ENCODE measurements around the gene LSM7. TPM values are rescaled to one million over a fixed set of nuclear protein-coding genes. Genes with fewer than 3 reads are reported as not detected.

LSM7 gene
- polyA plus RNA-seq, 2 donors: 223 to 245 TPM

DNA sequence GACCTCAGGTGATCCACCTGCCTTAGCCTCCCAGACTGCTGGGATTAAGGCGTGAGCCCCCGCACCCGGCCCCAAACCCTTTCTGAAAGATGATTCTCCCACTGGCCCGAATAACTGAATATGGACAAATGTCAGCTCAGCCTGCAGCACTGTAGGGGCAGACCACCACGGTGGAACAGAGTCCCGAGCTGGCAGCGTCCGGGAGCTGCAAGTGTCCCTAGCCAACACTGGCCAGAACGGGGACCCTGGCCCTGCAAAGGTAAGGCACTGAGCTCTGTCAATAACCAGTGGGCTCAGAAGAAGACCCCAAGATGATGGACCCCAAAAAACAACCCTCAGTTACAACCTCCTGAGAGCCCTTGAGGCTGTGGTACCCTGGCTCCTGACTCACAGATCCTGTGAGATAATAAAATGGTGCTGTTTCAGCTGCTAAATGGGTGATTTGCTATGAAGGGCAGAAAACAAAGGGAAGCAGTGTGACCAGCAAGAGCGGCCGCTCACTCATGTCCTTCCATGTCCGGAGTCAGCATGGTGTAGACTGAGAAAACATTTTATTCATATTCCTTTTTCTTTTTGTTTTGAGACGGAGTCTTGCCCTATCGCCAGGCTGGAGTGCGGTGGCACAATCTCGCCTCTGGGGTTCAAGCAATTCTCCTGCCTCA, 1.6 kb downstream of the LSM7 start:
- Histone ChIP-seq H3K9me3 (ENCODE audit: control insufficient read depth in 2 of 2, insufficient read depth in 1 of 2, low read depth in 1 of 2, low read length in 1 of 2) (no peaks in the 10 kb centered on the region), H3K27me3 (ENCODE audit: control insufficient read depth in 1 of 2, insufficient read depth in 2 of 2, low read length in 2 of 2) (no peaks in the 10 kb centered on the region), H3K4me1 (ENCODE audit: control insufficient read depth in 2 of 2, insufficient read depth in 2 of 2, low read length in 1 of 2) (peaks cover 0 to 12% of the 10 kb centered on the region in 2 donors), H3K4me3 (ENCODE audit: low read depth in 1 of 2, low read length in 2 of 2) (no peak overlapping the region), H3K27ac (ENCODE audit: low read depth in 2 of 2, low read length in 1 of 2) (peak overlapping the region in 1 of 2 donors; percentile 90), H3K36me3 (ENCODE audit: control insufficient read depth in 2 of 2, insufficient read depth in 2 of 2, low read length in 1 of 2) (peaks cover 4 to 11% of the 10 kb centered on the region in 2 donors)
- WGBS, 2 donors: 86 to 89% methylated on average over 16 of the region's 16 CpGs

DNA sequence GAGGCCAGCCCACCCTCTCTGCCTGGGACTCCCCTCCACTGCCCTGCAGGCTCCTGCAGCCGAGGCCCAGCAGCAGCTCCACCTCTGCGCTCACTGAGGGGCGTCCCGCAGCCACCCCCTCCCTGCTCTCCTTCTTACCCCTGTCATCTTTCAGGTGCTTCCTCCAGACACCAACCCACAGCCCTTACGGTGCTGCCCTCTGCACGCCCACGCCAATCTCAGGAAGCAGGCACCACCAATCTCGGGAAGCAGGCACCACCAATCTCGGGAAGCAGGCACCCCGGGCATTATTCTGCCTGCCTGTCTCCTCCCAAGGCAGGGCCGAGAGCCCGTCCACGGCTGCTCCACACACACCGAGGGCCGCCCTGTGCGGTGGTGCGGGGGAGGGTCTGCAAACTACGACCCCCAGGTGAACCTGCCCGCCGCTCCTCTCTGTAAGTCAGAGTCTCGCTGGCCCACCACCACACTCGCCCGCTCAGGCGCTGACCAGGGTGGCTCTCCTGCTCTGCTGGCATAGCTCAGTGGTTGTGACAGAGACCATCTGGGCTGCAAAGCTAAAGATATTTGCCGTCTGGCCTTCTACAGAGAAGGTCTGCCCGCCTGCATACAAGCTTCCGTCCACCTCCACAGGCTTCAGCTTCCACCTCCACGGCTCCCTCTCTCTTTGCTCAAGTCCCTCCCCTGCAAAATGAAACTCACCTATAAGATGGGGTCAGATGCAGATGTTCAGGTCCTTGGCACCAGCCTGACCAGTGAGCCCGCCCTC, 2.9 kb downstream of the LSM7 start:
- 72 to 79% methylated on average over 29 of the region's 29 CpGs for WGBS, 2 donors
- Histone ChIP-seq H3K36me3 (ENCODE audit: control insufficient read depth in 2 of 2, insufficient read depth in 2 of 2, low read length in 1 of 2) (peaks cover 4 to 17% of the 10 kb centered on the region in 2 donors), H3K4me1 (ENCODE audit: control insufficient read depth in 2 of 2, insufficient read depth in 2 of 2, low read length in 1 of 2) (peaks cover 0 to 9% of the 10 kb centered on the region in 2 donors), H3K27ac (ENCODE audit: low read depth in 2 of 2, low read length in 1 of 2) (no peak overlapping the region), H3K27me3 (ENCODE audit: control insufficient read depth in 1 of 2, insufficient read depth in 2 of 2, low read length in 2 of 2) (no peaks in the 10 kb centered on the region), H3K9me3 (ENCODE audit: control insufficient read depth in 2 of 2, insufficient read depth in 1 of 2, low read depth in 1 of 2, low read length in 1 of 2) (no peaks in the 10 kb centered on the region), H3K4me3 (ENCODE audit: low read depth in 1 of 2, low read length in 2 of 2) (no peak overlapping the region)

DNA sequence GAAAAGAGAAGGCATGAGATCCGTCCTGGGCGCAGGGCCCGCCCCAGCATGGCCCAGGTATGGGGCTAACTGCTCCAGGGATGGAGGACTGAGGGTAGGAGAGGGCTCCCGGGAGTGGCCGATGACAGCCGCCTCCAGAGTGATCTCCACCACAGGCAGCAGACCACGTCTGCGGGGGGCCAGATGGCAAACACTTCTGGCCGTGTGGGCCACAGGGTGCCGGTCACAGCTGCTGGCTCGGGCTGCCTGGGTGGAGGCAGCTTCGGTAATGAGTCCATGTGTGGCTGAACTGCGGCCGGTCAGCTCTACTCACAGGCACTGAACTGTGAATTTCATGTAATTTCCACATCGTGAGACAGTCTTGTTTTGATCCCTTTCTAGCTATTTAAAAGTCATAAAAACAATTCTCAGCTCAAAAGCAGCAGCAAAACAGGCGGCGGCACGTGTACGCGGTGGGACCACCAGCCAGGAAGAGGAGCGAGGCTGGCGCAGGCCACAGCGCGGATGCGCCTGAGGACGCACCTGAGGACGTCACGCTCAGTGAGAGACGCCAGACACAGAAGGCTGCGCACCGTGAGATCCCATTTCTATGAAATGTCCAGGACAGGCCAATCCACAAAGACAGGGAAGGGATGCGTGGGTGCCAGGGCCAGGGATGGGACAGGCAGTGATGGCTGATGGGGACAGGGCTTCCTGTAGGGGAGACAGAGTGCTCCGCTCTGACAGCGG, 4.0 kb downstream of the LSM7 start:
- peaks cover 4 to 17% of the 10 kb centered on the region in 2 donors for H3K36me3 ChIP-seq (ENCODE audit: control insufficient read depth in 2 of 2, insufficient read depth in 2 of 2, low read length in 1 of 2)
- H3K27ac ChIP-seq (ENCODE audit: low read depth in 2 of 2, low read length in 1 of 2): no peak overlapping the region
- peaks cover 0 to 4% of the 10 kb centered on the region in 2 donors for H3K4me1 ChIP-seq (ENCODE audit: control insufficient read depth in 2 of 2, insufficient read depth in 2 of 2, low read length in 1 of 2)
- H3K9me3 ChIP-seq (ENCODE audit: control insufficient read depth in 2 of 2, insufficient read depth in 1 of 2, low read depth in 1 of 2, low read length in 1 of 2): no peaks in the 10 kb centered on the region
- no peak overlapping the region for H3K4me3 ChIP-seq (ENCODE audit: low read depth in 1 of 2, low read length in 2 of 2)
- H3K27me3 ChIP-seq (ENCODE audit: control insufficient read depth in 1 of 2, insufficient read depth in 2 of 2, low read length in 2 of 2): no peaks in the 10 kb centered on the region
- 85 to 86% methylated on average over 34 of the region's 34 CpGs for WGBS, 2 donors

DNA sequence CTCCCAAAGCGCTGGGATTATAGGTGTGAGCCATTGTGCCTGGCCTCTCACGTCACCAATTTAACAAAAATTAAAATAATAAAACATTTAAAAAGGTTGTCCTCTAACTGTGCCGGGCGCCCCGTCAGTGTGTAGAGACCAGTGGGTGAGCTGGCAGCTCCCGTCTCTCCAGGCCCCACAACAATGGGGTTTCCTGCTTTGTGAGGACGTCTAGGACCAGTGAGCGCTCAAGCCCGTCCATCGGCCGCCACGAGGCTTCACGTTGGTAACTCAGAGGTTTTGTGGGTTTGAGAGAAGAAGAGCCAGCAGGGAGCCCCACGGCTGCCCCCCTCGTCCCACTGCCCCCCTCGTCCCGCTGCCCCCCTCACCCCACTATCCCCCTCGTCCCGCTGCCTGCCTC, 4.7 kb downstream of the LSM7 start:
- 88 to 89% methylated on average over 19 of the region's 19 CpGs for WGBS, 2 donors
- no peak overlapping the region for H3K27ac ChIP-seq (ENCODE audit: low read depth in 2 of 2, low read length in 1 of 2)
- peaks cover 4 to 17% of the 10 kb centered on the region in 2 donors for H3K36me3 ChIP-seq (ENCODE audit: control insufficient read depth in 2 of 2, insufficient read depth in 2 of 2, low read length in 1 of 2)
- H3K4me1 ChIP-seq (ENCODE audit: control insufficient read depth in 2 of 2, insufficient read depth in 2 of 2, low read length in 1 of 2): peaks cover 0 to 3% of the 10 kb centered on the region in 2 donors
- no peak overlapping the region for H3K4me3 ChIP-seq (ENCODE audit: low read depth in 1 of 2, low read length in 2 of 2)
- no peaks in the 10 kb centered on the region for H3K9me3 ChIP-seq (ENCODE audit: control insufficient read depth in 2 of 2, insufficient read depth in 1 of 2, low read depth in 1 of 2, low read length in 1 of 2)
- H3K27me3 ChIP-seq (ENCODE audit: control insufficient read depth in 1 of 2, insufficient read depth in 2 of 2, low read length in 2 of 2): no peaks in the 10 kb centered on the region

DNA sequence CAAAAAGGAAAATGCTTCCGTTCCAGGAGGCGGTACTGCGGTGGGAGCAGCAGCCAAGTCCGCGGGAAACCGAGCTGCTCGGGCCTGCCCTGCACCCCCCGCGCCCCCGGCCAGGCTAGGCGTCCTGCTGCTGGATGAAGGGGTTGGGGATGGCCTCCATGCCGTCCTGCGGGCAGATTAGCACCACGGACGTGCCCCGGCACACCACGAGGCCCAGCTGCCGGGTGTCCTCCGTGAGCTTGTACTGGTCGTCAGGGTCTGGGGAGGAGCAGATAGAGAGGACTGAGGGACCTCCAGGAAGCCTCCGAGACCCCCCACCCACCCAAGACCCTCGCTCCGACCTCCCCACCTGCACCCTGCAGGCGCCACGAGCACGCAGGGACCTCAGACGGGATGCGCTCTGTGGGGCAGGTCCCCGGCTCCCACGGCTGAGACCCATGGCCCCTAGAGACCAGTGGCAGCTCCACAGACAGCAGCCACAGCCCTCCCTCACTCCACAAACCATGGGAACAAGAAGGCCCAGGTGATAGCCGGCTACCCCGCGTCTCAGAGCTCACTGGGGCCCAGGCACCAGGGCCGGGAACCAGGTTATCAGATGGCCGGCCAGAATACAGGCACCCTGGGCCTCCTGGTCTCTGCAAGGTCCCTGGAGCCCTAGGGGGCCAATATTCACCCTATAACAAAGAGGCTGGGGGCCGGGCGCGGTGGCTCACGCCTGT, 6.7 kb downstream of the LSM7 start:
- H3K4me1 ChIP-seq (ENCODE audit: control insufficient read depth in 2 of 2, insufficient read depth in 2 of 2, low read length in 1 of 2): no peaks in the 10 kb centered on the region
- no peak overlapping the region for H3K4me3 ChIP-seq (ENCODE audit: low read depth in 1 of 2, low read length in 2 of 2)
- peaks cover 4 to 17% of the 10 kb centered on the region in 2 donors for H3K36me3 ChIP-seq (ENCODE audit: control insufficient read depth in 2 of 2, insufficient read depth in 2 of 2, low read length in 1 of 2)
- 87 to 91% methylated on average over 39 of the region's 39 CpGs for WGBS, 2 donors
- H3K27ac ChIP-seq (ENCODE audit: low read depth in 2 of 2, low read length in 1 of 2): no peak overlapping the region
- H3K27me3 ChIP-seq (ENCODE audit: control insufficient read depth in 1 of 2, insufficient read depth in 2 of 2, low read length in 2 of 2): no peaks in the 10 kb centered on the region
- H3K9me3 ChIP-seq (ENCODE audit: control insufficient read depth in 2 of 2, insufficient read depth in 1 of 2, low read depth in 1 of 2, low read length in 1 of 2): no peaks in the 10 kb centered on the region

DNA sequence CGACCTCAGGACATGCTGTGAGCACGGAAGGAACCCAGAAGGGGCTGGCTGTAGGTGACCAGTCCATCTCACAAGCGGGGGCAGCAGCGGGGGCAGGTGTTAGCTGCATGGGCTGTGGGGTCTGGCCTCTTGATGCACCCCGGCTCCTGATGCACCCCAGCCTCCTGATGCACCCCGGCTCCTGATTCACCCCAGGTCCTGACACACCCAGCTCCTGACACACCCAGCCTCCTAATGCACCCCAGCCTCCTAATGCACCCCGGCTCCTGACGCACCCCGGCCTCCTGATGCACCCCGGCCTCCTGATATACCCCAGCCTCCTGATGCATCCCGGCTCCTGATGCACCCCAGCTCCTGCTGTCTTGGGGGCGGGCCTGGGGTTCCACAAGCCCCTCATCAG, 7.4 kb downstream of the LSM7 start:
- no peaks in the 10 kb centered on the region for H3K27me3 ChIP-seq (ENCODE audit: control insufficient read depth in 1 of 2, insufficient read depth in 2 of 2, low read length in 2 of 2)
- H3K4me1 ChIP-seq (ENCODE audit: control insufficient read depth in 2 of 2, insufficient read depth in 2 of 2, low read length in 1 of 2): no peaks in the 10 kb centered on the region
- H3K27ac ChIP-seq (ENCODE audit: low read depth in 2 of 2, low read length in 1 of 2): no peak overlapping the region
- WGBS, 2 donors: 89 to 90% methylated on average over 12 of the region's 12 CpGs
- H3K4me3 ChIP-seq (ENCODE audit: low read depth in 1 of 2, low read length in 2 of 2): no peak overlapping the region
- no peaks in the 10 kb centered on the region for H3K9me3 ChIP-seq (ENCODE audit: control insufficient read depth in 2 of 2, insufficient read depth in 1 of 2, low read depth in 1 of 2, low read length in 1 of 2)
- peaks cover 4 to 17% of the 10 kb centered on the region in 2 donors for H3K36me3 ChIP-seq (ENCODE audit: control insufficient read depth in 2 of 2, insufficient read depth in 2 of 2, low read length in 1 of 2)

DNA sequence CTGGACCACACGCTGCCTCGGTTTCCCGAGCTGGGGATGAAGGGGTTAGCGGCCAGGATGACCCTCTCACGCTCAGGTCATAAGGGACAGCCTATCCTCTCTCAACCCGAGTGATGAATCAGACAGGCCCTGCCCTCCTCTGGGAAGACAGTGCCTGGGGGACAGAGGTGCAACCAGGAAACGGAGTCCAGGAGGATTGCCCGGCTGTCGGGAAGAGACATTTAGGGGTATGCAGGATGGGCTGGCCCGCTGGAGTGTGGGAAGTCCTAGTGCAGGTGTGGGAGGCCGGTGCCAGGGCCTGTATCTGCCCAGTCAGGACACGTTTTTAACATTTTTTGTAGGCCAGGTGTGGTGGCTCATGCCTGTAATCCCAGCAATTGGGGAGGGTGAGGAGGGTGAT, 8.3 kb downstream of the LSM7 start:
- peaks cover 4 to 13% of the 10 kb centered on the region in 2 donors for H3K36me3 ChIP-seq (ENCODE audit: control insufficient read depth in 2 of 2, insufficient read depth in 2 of 2, low read length in 1 of 2)
- no peak overlapping the region for H3K27ac ChIP-seq (ENCODE audit: low read depth in 2 of 2, low read length in 1 of 2)
- no peak overlapping the region for H3K4me3 ChIP-seq (ENCODE audit: low read depth in 1 of 2, low read length in 2 of 2)
- peaks cover 0 to 2% of the 10 kb centered on the region in 2 donors for H3K9me3 ChIP-seq (ENCODE audit: control insufficient read depth in 2 of 2, insufficient read depth in 1 of 2, low read depth in 1 of 2, low read length in 1 of 2)
- H3K27me3 ChIP-seq (ENCODE audit: control insufficient read depth in 1 of 2, insufficient read depth in 2 of 2, low read length in 2 of 2): no peaks in the 10 kb centered on the region
- no peaks in the 10 kb centered on the region for H3K4me1 ChIP-seq (ENCODE audit: control insufficient read depth in 2 of 2, insufficient read depth in 2 of 2, low read length in 1 of 2)
- WGBS, 2 donors: 55 to 62% methylated on average over 12 of the region's 12 CpGs

DNA sequence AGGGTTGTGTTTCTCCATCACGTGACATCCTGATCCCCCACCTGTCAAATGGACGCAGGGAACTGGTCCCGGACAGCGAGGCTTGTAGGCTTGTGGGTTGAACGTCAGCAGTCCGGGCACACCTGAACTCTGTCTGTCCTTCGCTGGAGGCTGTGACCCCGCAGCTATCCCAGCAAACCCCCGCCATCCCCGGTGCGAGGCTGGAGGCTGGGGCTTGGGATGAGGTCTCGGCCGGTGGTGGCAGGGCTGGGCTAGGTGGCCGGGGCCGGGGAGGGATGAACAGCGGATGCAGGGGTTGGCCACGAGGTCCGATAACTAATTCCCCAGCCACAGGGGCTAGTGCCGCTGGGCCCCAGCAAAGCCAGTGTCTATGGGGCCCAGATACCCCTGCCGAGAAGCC, 8.8 kb downstream of the LSM7 start:
- Histone ChIP-seq H3K27me3 (ENCODE audit: control insufficient read depth in 1 of 2, insufficient read depth in 2 of 2, low read length in 2 of 2) (no peaks in the 10 kb centered on the region), H3K27ac (ENCODE audit: low read depth in 2 of 2, low read length in 1 of 2) (no peak overlapping the region), H3K36me3 (ENCODE audit: control insufficient read depth in 2 of 2, insufficient read depth in 2 of 2, low read length in 1 of 2) (peaks cover 4 to 13% of the 10 kb centered on the region in 2 donors), H3K9me3 (ENCODE audit: control insufficient read depth in 2 of 2, insufficient read depth in 1 of 2, low read depth in 1 of 2, low read length in 1 of 2) (peaks cover 0 to 5% of the 10 kb centered on the region in 2 donors), H3K4me1 (ENCODE audit: control insufficient read depth in 2 of 2, insufficient read depth in 2 of 2, low read length in 1 of 2) (no peaks in the 10 kb centered on the region), H3K4me3 (ENCODE audit: low read depth in 1 of 2, low read length in 2 of 2) (no peak overlapping the region)
- WGBS, 2 donors: 89 to 92% methylated on average over 20 of the region's 20 CpGs

DNA sequence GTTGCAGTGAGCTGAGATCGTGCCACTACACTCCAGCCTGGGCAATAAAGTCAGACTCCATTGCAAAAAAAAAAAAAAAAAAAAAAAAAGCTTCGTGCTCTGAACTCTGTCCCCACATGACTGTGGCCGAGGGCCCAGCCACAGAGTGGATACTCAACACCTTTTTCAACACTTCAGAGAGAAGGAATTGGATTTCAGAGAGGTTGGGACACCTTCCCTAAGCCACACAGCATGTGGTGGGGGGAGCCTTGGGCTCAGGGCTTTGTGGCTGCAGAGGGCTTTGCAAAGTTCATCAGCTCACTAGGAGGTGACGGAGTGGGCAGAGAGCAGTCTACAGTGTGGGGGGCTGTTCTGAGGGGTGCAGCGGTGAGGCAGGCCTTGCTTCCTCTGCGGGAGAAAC, 9.5 kb downstream of the LSM7 start:
- H3K27me3 ChIP-seq (ENCODE audit: control insufficient read depth in 1 of 2, insufficient read depth in 2 of 2, low read length in 2 of 2): no peaks in the 10 kb centered on the region
- H3K27ac ChIP-seq (ENCODE audit: low read depth in 2 of 2, low read length in 1 of 2): no peak overlapping the region
- WGBS, 2 donors: 80 to 84% methylated on average over 6 of the region's 6 CpGs
- H3K4me1 ChIP-seq (ENCODE audit: control insufficient read depth in 2 of 2, insufficient read depth in 2 of 2, low read length in 1 of 2): no peaks in the 10 kb centered on the region
- peaks cover 0 to 6% of the 10 kb centered on the region in 2 donors for H3K9me3 ChIP-seq (ENCODE audit: control insufficient read depth in 2 of 2, insufficient read depth in 1 of 2, low read depth in 1 of 2, low read length in 1 of 2)
- no peak overlapping the region for H3K4me3 ChIP-seq (ENCODE audit: low read depth in 1 of 2, low read length in 2 of 2)
- peaks cover 4 to 13% of the 10 kb centered on the region in 2 donors for H3K36me3 ChIP-seq (ENCODE audit: control insufficient read depth in 2 of 2, insufficient read depth in 2 of 2, low read length in 1 of 2)
